Stomach (tissue), 4 donors: Measurements from ENCODE around the gene SLC39A3.

Source experiments
- CTCF ChIP-seq, 7 experiments: fragments of 450-650 bp in 4 of 7; fragments of 200-600 bp in 3 of 7; sonication (generic) in 3 of 7; IDR thresholded peaks; one replicate each; pipeline ENCODE4 v1.5.1; 2016 to 2019; ENCODE audit warnings: antibody characterized with exemption in 7 of 7, control low read depth in 2 of 7, mild to moderate bottlenecking in 1 of 7
- EP300 ChIP-seq: sonication (generic); formaldehyde crosslinking; IDR thresholded peaks from one replicate; pipeline ENCODE4 v1.6.1; 2017; ENCODE audit warnings: antibody characterized with exemption
- POLR2A ChIP-seq, 4 donors: fragments of 450-650 bp; IDR thresholded peaks; one replicate each; pipeline ENCODE4 v1.6.1; 2016; ENCODE audit warnings: antibody characterized with exemption in 4 of 4, control low read depth in 2 of 4, mild to moderate bottlenecking in 1 of 4, moderate library complexity in 1 of 4

GRCh38 chr19:2714531-2715269 lies 25.1 kb downstream of the SLC39A3 start:
- TF ChIP-seq EP300 (no peak), CTCF (IDR thresholded peaks at IDR 0.05) (no peak), POLR2A (IDR thresholded peaks at IDR 0.05) (no peak)
